ENCODE measurements around the gene PKHD1. TPM values are rescaled to one million over a fixed set of nuclear protein-coding genes. Genes with fewer than 3 reads are reported as not detected.

The PKHD1 gene
- total RNA-seq, 1 experiment from 2014 or later: not detected

- DNase-seq (ENCODE audit: unreplicated experiment): no peak
- Mint-ChIP-seq H3K4me1 (ENCODE audit: insufficient read depth, unreplicated experiment) (peaks cover 6% of the 10 kb centered on the region), H3K36me3 (ENCODE audit: insufficient read depth, unreplicated experiment) (no peaks in the 10 kb centered on the region), H3K4me3 (ENCODE audit: unreplicated experiment) (no peak overlapping the region), H3K9me3 (ENCODE audit: unreplicated experiment) (no peaks in the 10 kb centered on the region), H3K27me3 (ENCODE audit: insufficient read depth, unreplicated experiment) (no peaks in the 10 kb centered on the region), H3K27ac (ENCODE audit: low read depth, unreplicated experiment) (no peak overlapping the region)
- CTCF ChIA-PET: interaction anchor here (0.7 to 5.0 kb wide), 4 partner anchors 12 to 1344 kb away, joined by 3 to 31 read pairs (median 4); no protein-coding TSS in a partner anchor
- POLR2A ChIA-PET: interaction anchor here (0.9 kb wide), 1 partner anchor 11 kb away, joined by 3 read pairs; no protein-coding TSS in a partner anchor
- BruUV-seq (replicated peaks): no TSS peak
- TF ChIP-seq, protein P1, sequence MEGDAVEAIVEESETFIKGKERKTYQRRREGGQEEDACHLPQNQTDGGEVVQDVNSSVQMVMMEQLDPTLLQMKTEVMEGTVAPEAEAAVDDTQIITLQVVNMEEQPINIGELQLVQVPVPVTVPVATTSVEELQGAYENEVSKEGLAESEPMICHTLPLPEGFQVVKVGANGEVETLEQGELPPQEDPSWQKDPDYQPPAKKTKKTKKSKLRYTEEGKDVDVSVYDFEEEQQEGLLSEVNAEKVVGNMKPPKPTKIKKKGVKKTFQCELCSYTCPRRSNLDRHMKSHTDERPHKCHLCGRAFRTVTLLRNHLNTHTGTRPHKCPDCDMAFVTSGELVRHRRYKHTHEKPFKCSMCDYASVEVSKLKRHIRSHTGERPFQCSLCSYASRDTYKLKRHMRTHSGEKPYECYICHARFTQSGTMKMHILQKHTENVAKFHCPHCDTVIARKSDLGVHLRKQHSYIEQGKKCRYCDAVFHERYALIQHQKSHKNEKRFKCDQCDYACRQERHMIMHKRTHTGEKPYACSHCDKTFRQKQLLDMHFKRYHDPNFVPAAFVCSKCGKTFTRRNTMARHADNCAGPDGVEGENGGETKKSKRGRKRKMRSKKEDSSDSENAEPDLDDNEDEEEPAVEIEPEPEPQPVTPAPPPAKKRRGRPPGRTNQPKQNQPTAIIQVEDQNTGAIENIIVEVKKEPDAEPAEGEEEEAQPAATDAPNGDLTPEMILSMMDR (IDR thresholded peaks at IDR 0.05; ENCODE audit: unreplicated experiment): no peak
- intact Hi-C loops (cut with micrococcal nuclease): no loop called here
Measured at GRCh38 chr6:52009466-52010140, 77.8 kb downstream of the PKHD1 start.

DNA sequence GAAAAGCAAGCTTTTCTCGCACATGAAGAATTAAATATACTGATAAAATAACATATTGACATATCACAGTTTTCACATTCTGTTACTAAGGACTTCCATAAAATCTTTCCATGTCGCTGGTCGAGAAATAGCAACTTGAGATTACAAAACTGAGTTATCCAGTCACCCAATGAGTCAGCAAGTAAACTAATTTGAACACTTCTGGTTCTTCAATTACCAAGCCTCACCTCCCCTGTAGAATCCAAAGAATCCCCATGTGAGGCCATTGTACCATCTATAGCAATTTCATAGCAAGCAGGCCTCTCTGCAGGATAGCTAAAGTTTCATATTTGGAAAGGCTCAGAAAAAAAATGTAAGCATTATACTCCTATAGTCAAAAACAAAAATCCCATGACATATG is 87.3 kb downstream of the PKHD1 start:
- no peak overlapping the region for H3K4me3 Mint-ChIP-seq (ENCODE audit: unreplicated experiment)
- H3K4me1 Mint-ChIP-seq (ENCODE audit: insufficient read depth, unreplicated experiment): no peaks in the 10 kb centered on the region
- no TSS peak for BruUV-seq (replicated peaks)
- POLR2A ChIA-PET: no interaction called here
- no peak overlapping the region for H3K27ac Mint-ChIP-seq (ENCODE audit: low read depth, unreplicated experiment)
- intact Hi-C loops (cut with micrococcal nuclease): no loop called here
- H3K27me3 Mint-ChIP-seq (ENCODE audit: insufficient read depth, unreplicated experiment): peaks cover 20% of the 10 kb centered on the region
- H3K36me3 Mint-ChIP-seq (ENCODE audit: insufficient read depth, unreplicated experiment): no peaks in the 10 kb centered on the region
- DNase-seq (ENCODE audit: unreplicated experiment): peak; percentile 11
- TF ChIP-seq, protein P1 (IDR thresholded peaks at IDR 0.05; ENCODE audit: unreplicated experiment): no peak
- H3K9me3 Mint-ChIP-seq (ENCODE audit: unreplicated experiment): no peaks in the 10 kb centered on the region
- CTCF ChIA-PET: interaction anchor here (0.8 kb wide), 1 partner anchor 20 kb away, joined by 3 read pairs; no protein-coding TSS in a partner anchor

- Mint-ChIP-seq H3K9me3 (ENCODE audit: unreplicated experiment) (no peaks in the 10 kb centered on the region), H3K27me3 (ENCODE audit: insufficient read depth, unreplicated experiment) (peaks cover 13% of the 10 kb centered on the region)
- CTCF ChIA-PET: interaction anchor here (0.6 to 2.0 kb wide), 4 partner anchors 15 to 1047 kb away, joined by 3 to 9 read pairs (median 4); no protein-coding TSS in a partner anchor
Measured at GRCh38 chr6:51996296-51996947, 91.0 kb downstream of the PKHD1 start.

GRCh38 chr6:51995214-51995755 is 92.1 kb downstream of the PKHD1 start:
- Mint-ChIP-seq H3K4me1 (ENCODE audit: insufficient read depth, unreplicated experiment) (no peaks in the 10 kb centered on the region), H3K4me3 (ENCODE audit: unreplicated experiment) (no peak overlapping the region), H3K27me3 (ENCODE audit: insufficient read depth, unreplicated experiment) (peaks cover 21% of the 10 kb centered on the region), H3K27ac (ENCODE audit: low read depth, unreplicated experiment) (no peak overlapping the region), H3K9me3 (ENCODE audit: unreplicated experiment) (no peaks in the 10 kb centered on the region), H3K36me3 (ENCODE audit: insufficient read depth, unreplicated experiment) (no peaks in the 10 kb centered on the region)
- ChIA-PET CTCF (no interaction called here), POLR2A (no interaction called here)
- TF ChIP-seq, protein P1 (IDR thresholded peaks at IDR 0.05; ENCODE audit: unreplicated experiment): no peak
- DNase-seq (ENCODE audit: unreplicated experiment): no peak
- no TSS peak for BruUV-seq (replicated peaks)
- intact Hi-C loops (cut with micrococcal nuclease): no loop called here

More at GRCh38 chr6:51996296-51996947, 91.0 kb downstream of the PKHD1 start:
- TF ChIP-seq, protein P1 (IDR thresholded peaks at IDR 0.05; ENCODE audit: unreplicated experiment): no peak
- no peak for DNase-seq (ENCODE audit: unreplicated experiment)
- H3K27ac Mint-ChIP-seq (ENCODE audit: low read depth, unreplicated experiment): no peak overlapping the region
- intact Hi-C loops (cut with micrococcal nuclease): no loop called here
- POLR2A ChIA-PET: no interaction called here
- H3K4me1 Mint-ChIP-seq (ENCODE audit: insufficient read depth, unreplicated experiment): no peaks in the 10 kb centered on the region
- no peak overlapping the region for H3K4me3 Mint-ChIP-seq (ENCODE audit: unreplicated experiment)
- H3K36me3 Mint-ChIP-seq (ENCODE audit: insufficient read depth, unreplicated experiment): no peaks in the 10 kb centered on the region
- no TSS peak for BruUV-seq (replicated peaks)

Measured in MCF 10A (cell line).